H9 (cell line): ENCODE measurements around the gene WDR43. TPM values are rescaled to one million over a fixed set of nuclear protein-coding genes. Genes with fewer than 3 reads are reported as not detected.

Source experiments
- DNase-seq: peaks from one replicate; pipeline ENCODE4 v3.0.0-alpha.2; 2017
- H2AFZ ChIP-seq: one replicate; pipeline ENCODE4 v1.6.1; 2013; ENCODE audit warnings: mild to moderate bottlenecking, low read length, control low read depth, moderate library complexity
- H2AK5ac ChIP-seq: 2 replicates; pipeline ENCODE4 v1.6.1; 2013; ENCODE audit warnings: low read length, control low read depth, mixed read lengths; ENCODE audit not compliant: insufficient read length
- H2BK120ac ChIP-seq: one replicate; pipeline ENCODE4 v1.6.1; 2013; ENCODE audit warnings: low read depth, mild to moderate bottlenecking, low read length, control low read depth, inconsistent platforms; ENCODE audit not compliant: poor library complexity, severe bottlenecking
- H2BK12ac ChIP-seq: 2 replicates; pipeline ENCODE4 v1.6.1; 2013; ENCODE audit warnings: low read length, control low read depth, mixed read lengths, low read depth; ENCODE audit not compliant: insufficient read length
- H2BK15ac ChIP-seq: 2 replicates; pipeline ENCODE4 v1.6.1; 2013; ENCODE audit warnings: low read depth, low read length, control low read depth
- H2BK20ac ChIP-seq: one replicate; pipeline ENCODE4 v1.6.1; 2013; ENCODE audit warnings: low read depth, mild to moderate bottlenecking, low read length, control low read depth, inconsistent platforms; ENCODE audit not compliant: poor library complexity, severe bottlenecking
- H2BK5ac ChIP-seq: 2 replicates; pipeline ENCODE4 v1.6.1; 2013; ENCODE audit warnings: low read length, control low read depth, mixed read lengths; ENCODE audit not compliant: insufficient read length
- H3K14ac ChIP-seq: 2 replicates; pipeline ENCODE4 v1.6.1; 2013; ENCODE audit warnings: low read length, control low read depth; ENCODE audit not compliant: insufficient read depth
- H3K18ac ChIP-seq: 2 replicates; pipeline ENCODE4 v1.6.1; 2013; ENCODE audit warnings: low read depth, mild to moderate bottlenecking, mixed read lengths, low read length, control low read depth; ENCODE audit not compliant: insufficient read length
- H3K23ac ChIP-seq: 2 replicates; pipeline ENCODE4 v1.6.1; 2013; ENCODE audit warnings: low read length, control low read depth, mixed read lengths, low read depth; ENCODE audit not compliant: insufficient read length
- H3K23me2 ChIP-seq: 2 replicates; pipeline ENCODE4 v1.6.1; 2013; ENCODE audit warnings: low read depth, mild to moderate bottlenecking, mixed read lengths, low read length, control low read depth; ENCODE audit not compliant: insufficient read length, poor library complexity, severe bottlenecking
- H3K27ac ChIP-seq: 2 replicates; pipeline ENCODE4 v1.5.1; 2013; ENCODE audit warnings: low read length, control low read depth, mixed read lengths, low read depth; ENCODE audit not compliant: insufficient read length
- H3K27me3 ChIP-seq: 2 replicates; pipeline ENCODE4 v1.6.1; 2013; ENCODE audit warnings: low read length, control low read depth, inconsistent platforms; ENCODE audit not compliant: insufficient read depth
- H3K4ac ChIP-seq: 2 replicates; pipeline ENCODE4 v1.6.1; 2013; ENCODE audit warnings: low read depth, mild to moderate bottlenecking, control low read depth, inconsistent platforms, low read length, moderate library complexity
- H3K4me1 ChIP-seq: 2 replicates; pipeline ENCODE4 v1.6.1; 2013; ENCODE audit warnings: low read length, control low read depth, inconsistent platforms; ENCODE audit not compliant: insufficient read depth
- H3K4me2 ChIP-seq: 2 replicates; pipeline ENCODE4 v1.6.1; 2013; ENCODE audit warnings: low read length, control low read depth, mixed read lengths; ENCODE audit not compliant: insufficient read length, insufficient read depth
- H3K56ac ChIP-seq: 2 replicates; pipeline ENCODE4 v1.6.1; 2013; ENCODE audit warnings: low read depth, mild to moderate bottlenecking, mixed read lengths, low read length, control low read depth; ENCODE audit not compliant: insufficient read length
- H3K79me1 ChIP-seq: 2 replicates; pipeline ENCODE4 v1.6.1; 2013; ENCODE audit warnings: low read depth, mild to moderate bottlenecking, moderate library complexity, low read length, control low read depth, inconsistent platforms; ENCODE audit not compliant: insufficient read depth, poor library complexity, severe bottlenecking
- H3K79me2 ChIP-seq: 2 replicates; pipeline ENCODE4 v1.6.1; 2013; ENCODE audit warnings: low read length, control low read depth, inconsistent platforms; ENCODE audit not compliant: insufficient read depth
- H3K9ac ChIP-seq: 2 replicates; pipeline ENCODE4 v1.6.1; 2013; ENCODE audit warnings: low read length, control low read depth, mixed read lengths; ENCODE audit not compliant: insufficient read length; ENCODE audit errors: extremely low read depth
- H3K9me3 ChIP-seq: one replicate; pipeline ENCODE4 v1.6.1; 2013; ENCODE audit warnings: low read depth, low read length, inconsistent platforms; ENCODE audit not compliant: control insufficient read depth
- H3T11ph ChIP-seq: one replicate; pipeline ENCODE4 v1.6.1; 2013; ENCODE audit warnings: mild to moderate bottlenecking, low read length, control low read depth, inconsistent platforms
- H4K20me1 ChIP-seq: one replicate; pipeline ENCODE4 v1.6.1; 2013; ENCODE audit not compliant: control insufficient read depth, insufficient read length, insufficient read depth
- H4K5ac ChIP-seq: 2 replicates; pipeline ENCODE4 v1.6.1; 2013; ENCODE audit warnings: low read depth, mild to moderate bottlenecking, mixed read lengths, low read length, control low read depth; ENCODE audit not compliant: insufficient read length
- H4K8ac ChIP-seq: replicated peaks from 2 replicates; pipeline ENCODE4 v1.6.1; 2013; ENCODE audit warnings: low read length, control low read depth, mixed read lengths, low read depth; ENCODE audit not compliant: insufficient read length
- H4K91ac ChIP-seq: 2 replicates; pipeline ENCODE4 v1.6.1; 2013; ENCODE audit warnings: low read depth, mild to moderate bottlenecking, moderate library complexity, mixed read lengths, low read length, control low read depth; ENCODE audit not compliant: insufficient read length
- H3K27ac Mint-ChIP-seq, 3 experiments: 2 replicates in 2 of 3; 3 replicates in 1 of 3; pipeline ENCODE4 v1.8.0; 2020 to 2021; ENCODE audit warnings: mixed read lengths in 3 of 3, mild to moderate bottlenecking in 1 of 3, moderate library complexity in 1 of 3
- H3K27me3 Mint-ChIP-seq: 2 replicates; pipeline ENCODE4 v1.8.0; 2021; ENCODE audit warnings: low read depth, mild to moderate bottlenecking, moderate library complexity, mixed read lengths
- H3K36me3 Mint-ChIP-seq, 3 experiments: 2 replicates in 2 of 3; 3 replicates in 1 of 3; pipeline ENCODE4 v1.8.0; 2020 to 2021; ENCODE audit warnings: low read depth in 3 of 3, mixed read lengths in 3 of 3; ENCODE audit not compliant: insufficient read depth in 1 of 3
- H3K4me1 Mint-ChIP-seq, 2 experiments: 2 replicates each; pipeline ENCODE4 v1.8.0; 2020; ENCODE audit warnings: mixed read lengths in 2 of 2
- H3K4me3 Mint-ChIP-seq, 2 experiments: 2 replicates in 1 of 2; 3 replicates in 1 of 2; pipeline ENCODE4 v1.8.0; 2020 to 2021; ENCODE audit warnings: mild to moderate bottlenecking in 2 of 2, mixed read lengths in 2 of 2, moderate library complexity in 1 of 2
- H3K9me3 Mint-ChIP-seq, 2 experiments: 2 replicates in 1 of 2; 3 replicates in 1 of 2; pipeline ENCODE4 v1.8.0; 2020; ENCODE audit warnings: mild to moderate bottlenecking in 2 of 2, mixed read lengths in 2 of 2, moderate library complexity in 1 of 2
- CTCF ChIP-seq: fragments of 200-600 bp; sonication (generic); conservative IDR thresholded peaks from 3 replicates; pipeline ENCODE4 v1.8.0; 2021; ENCODE audit warnings: antibody characterized with exemption, mild to moderate bottlenecking
- WGBS: extraction: QIAGEN DNeasy Blood & Tissue Kit; methylation state at CpG from one replicate; pipeline ENCODE4 v1.1.7; 2013; ENCODE audit warnings: missing lambda C conversion rate, low lambda C conversion rate, mixed read lengths; ENCODE audit not compliant: insufficient read length; ENCODE audit errors: extremely low coverage; 5-methylcytosine and 5-hydroxymethylcytosine counted together
- total RNA-seq: library from RNA; stranded (reverse); gene quantifications from 2 replicates; pipeline ENCODE4 v1.2.1, GENCODE V29; 2021

WDR43 gene
- total RNA-seq, 1 experiment from 2014 or later: 186 TPM

GRCh38 chr2:28896906-28897305 is 2.4 kb downstream of the WDR43 start:
- no peak overlapping the region for H2BK120ac ChIP-seq
- TF ChIP-seq CTCF: no peak
- H4K8ac ChIP-seq: no peak overlapping the region
- H4K91ac ChIP-seq: no peak overlapping the region
- peaks cover 71% of the 10 kb centered on the region for H3K79me2 ChIP-seq
- H3K4ac ChIP-seq: no peak overlapping the region
- Mint-ChIP-seq H3K4me3 (peak overlapping the region; percentile 92 to 99), H3K27ac (peak overlapping the region in 1 of 3 experiments; percentile 25; a peak in 1 of 7 replicates), H3K9me3 (peaks cover 0 to 2% of the 10 kb centered on the region in 2 experiments; a peak in 1 of 5 replicates), H3K4me1 (peaks cover 28 to 34% of the 10 kb centered on the region in 2 experiments), H3K36me3 (peaks cover 5 to 18% (median 14%) of the 10 kb centered on the region in 3 experiments), H3K27me3 (no peaks in the 10 kb centered on the region)
- H3K18ac ChIP-seq: no peak overlapping the region
- no peak overlapping the region for H3T11ph ChIP-seq
- no peak overlapping the region for H3K27ac ChIP-seq
- H3K9ac ChIP-seq: no peak overlapping the region
- no peak overlapping the region for H2BK20ac ChIP-seq
- no peak overlapping the region for H2BK15ac ChIP-seq
- no peaks in the 10 kb centered on the region for H4K20me1 ChIP-seq
- no peak overlapping the region for H3K14ac ChIP-seq
- no peak overlapping the region for H3K23ac ChIP-seq
- no peak overlapping the region for H2BK5ac ChIP-seq
- no peak for DNase-seq
- no peak overlapping the region for H2AK5ac ChIP-seq
- H3K23me2 ChIP-seq: peaks cover 3% of the 10 kb centered on the region
- no CpG with 5 or more reads among the region's 2 CpGs for WGBS
- H3K4me1 ChIP-seq: peaks cover 2% of the 10 kb centered on the region; the same call in 1 of the 2 replicates
- no peaks in the 10 kb centered on the region for H3K27me3 ChIP-seq
- no peak overlapping the region for H2AFZ ChIP-seq
- peak overlapping the region; percentile 94 for H3K4me2 ChIP-seq
- H4K5ac ChIP-seq: no peak overlapping the region
- H3K9me3 ChIP-seq: no peaks in the 10 kb centered on the region
- no peaks in the 10 kb centered on the region for H3K79me1 ChIP-seq
- no peak overlapping the region for H2BK12ac ChIP-seq
- H3K56ac ChIP-seq: no peak overlapping the region
